Right lobe of liver (tissue), 6 donors: Measurements from ENCODE around the gene ZNF431. TPM values are rescaled to one million over a fixed set of nuclear protein-coding genes. Genes with fewer than 3 reads are reported as not detected.

Source experiments
- ATAC-seq, 4 donors: fragments of 200-7000 bp; cut with Tn5 transposase; one replicate each; pipeline ENCODE4 v1.9.1; 2020; ENCODE audit warnings: mild to moderate bottlenecking in 4 of 4, moderate library complexity in 4 of 4
- DNase-seq, 3 donors: peaks; one replicate each; pipeline ENCODE4 v3.0.0-alpha.2; 2020
- H3K27ac ChIP-seq, 3 donors: fragments of 200-600 bp; one replicate each; pipeline ENCODE4 v1.8.0; 2022
- H3K27me3 ChIP-seq, 2 donors: fragments of 200-600 bp; one replicate each; pipeline ENCODE4 v1.8.0; 2022
- H3K36me3 ChIP-seq, 4 donors: fragments of 200-600 bp; sonication (generic) in 1 of 4; one replicate each; pipeline versions ENCODE4 v1.5.1 to v1.8.0; 2017 to 2022; ENCODE audit warnings: control low read depth in 1 of 4
- H3K4me1 ChIP-seq, 4 donors: fragments of 200-600 bp; sonication (generic) in 1 of 4; one replicate each; pipeline versions ENCODE4 v1.5.1 to v1.8.0; 2017 to 2022; ENCODE audit warnings: control low read depth in 1 of 4
- H3K4me3 ChIP-seq, 3 donors: fragments of 200-600 bp; one replicate each; pipeline ENCODE4 v1.8.0; 2022
- H3K9me3 ChIP-seq, 4 donors: fragments of 200-600 bp; sonication (generic) in 1 of 4; one replicate each; pipeline versions ENCODE4 v1.5.1 to v1.8.0; 2017 to 2022; ENCODE audit warnings: control low read depth in 1 of 4
- CTCF ChIP-seq, 4 donors: fragments of 200-600 bp in 3 of 4; fragments of 450-650 bp in 1 of 4; IDR thresholded peaks; one replicate each; pipeline versions ENCODE4 v1.5.1 to v1.8.0; 2016 to 2022; ENCODE audit warnings: antibody characterized with exemption in 4 of 4, mild to moderate bottlenecking in 2 of 4
- POLR2A ChIP-seq: fragments of 450-650 bp; IDR thresholded peaks from one replicate; pipeline ENCODE4 v1.6.1; 2017; ENCODE audit warnings: antibody characterized with exemption, mild to moderate bottlenecking
- WGBS: methylation state at CpG from one replicate; pipeline ENCODE4 v1.1.6; 2018; ENCODE audit warnings: low coverage, low lambda C conversion rate; ENCODE audit not compliant: insufficient coverage; ENCODE audit errors: missing lambda C conversion rate; 5-methylcytosine and 5-hydroxymethylcytosine counted together
- intact Hi-C, 2 donors: fragments of 100-400 bp; cut with DNase I; formaldehyde crosslinking; loops; one replicate each; pipeline versions ENCODE4 v1.11.2 to v1.14.1; 2022
- total RNA-seq, 6 experiments: library from RNA; depleted of rRNA in 2 of 6; stranded (reverse); fragments of >200 nt in 2 of 6; fragmentation: NEBNext Ultra II Directional in 3 of 6; extraction: Animal tissue kit (Norgen Biotek cat#: 25700) in 3 of 6; gene quantifications; one replicate each; pipeline versions ENCODE4 v1.1.0 to v1.2.4, GENCODE V29; 2016 to 2023
- donor health status: DM: no; HTN: yes; CAD: no.
- donor health status: DM: no; HTN: no; CAD: no.
- donor health status: DM: no; HTN: no; CAD: no.
- donor health status: DM: no; HTN: yes; CAD: no.
- donor health status: DM: no; HTN: yes; CAD: no.

ZNF431 gene
- total RNA-seq, 6 experiments from 2014 or later, result 0.37 to 1.6 (median 0.84) TPM

DNA sequence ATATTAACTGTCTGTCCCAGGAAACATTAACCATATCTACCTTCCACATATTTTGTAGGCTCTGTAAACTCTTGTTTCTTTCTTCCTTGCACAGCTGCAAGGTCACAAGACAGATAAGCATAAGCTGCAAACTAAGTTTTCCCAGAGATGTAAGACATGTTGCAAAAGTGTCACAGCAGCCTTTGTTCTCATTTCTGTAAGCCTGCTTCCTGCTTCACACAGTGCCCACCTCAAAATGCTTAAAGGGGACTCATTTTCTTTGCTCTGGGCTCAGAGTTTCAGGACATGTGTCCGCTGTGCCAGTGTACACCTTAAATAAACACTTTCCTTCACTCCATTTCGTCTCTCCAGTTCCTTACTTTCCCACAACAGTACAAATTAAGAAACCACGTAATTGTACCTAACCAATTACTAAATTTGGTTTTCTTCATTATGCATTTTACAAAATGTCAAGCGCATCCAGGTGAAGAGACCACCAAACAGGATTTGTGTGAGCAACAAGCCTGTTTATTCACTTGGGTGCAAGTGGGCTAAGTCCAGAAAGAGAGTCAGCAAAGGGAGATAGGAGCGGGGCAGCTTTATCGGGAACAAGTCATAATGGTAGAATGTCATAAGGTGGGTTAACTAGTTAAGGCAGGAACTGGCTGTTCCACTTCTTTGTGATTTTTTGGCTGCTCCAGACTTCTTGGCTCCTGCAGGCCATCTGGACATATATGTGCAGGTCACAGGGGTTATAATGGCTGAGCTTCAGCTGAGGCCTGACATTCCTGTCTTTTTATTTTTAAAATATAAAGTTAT is 12.7 kb upstream of the ZNF431 start:
- no peaks in the 10 kb centered on the region for H3K9me3 ChIP-seq
- WGBS, result 48% methylated on average over 6 of the region's 6 CpGs
- TF ChIP-seq POLR2A (no peak), CTCF (IDR thresholded peaks at IDR 0.05) (no peak)
- DNase-seq, result no peak
- H3K36me3 ChIP-seq, result no peaks in the 10 kb centered on the region
- intact Hi-C loops, result no loop called here
- no peak overlapping the region for H3K27ac ChIP-seq
- H3K4me1 ChIP-seq, result no peaks in the 10 kb centered on the region
- H3K4me3 ChIP-seq, result no peak overlapping the region
- ATAC-seq, result no peak
- no peaks in the 10 kb centered on the region for H3K27me3 ChIP-seq

GRCh38 chr19:21130097-21130775 is 11.6 kb upstream of the ZNF431 start:
- no peak for TF ChIP-seq POLR2A
- no peak for TF ChIP-seq CTCF (IDR thresholded peaks at IDR 0.05)
- no peaks in the 10 kb centered on the region for H3K27me3 ChIP-seq

GRCh38 chr19:21133633-21134032 is 8.2 kb upstream of the ZNF431 start:
- no peak for ATAC-seq

More at GRCh38 chr19:21130097-21130775, 11.6 kb upstream of the ZNF431 start:
- no peaks in the 10 kb centered on the region for H3K9me3 ChIP-seq
- intact Hi-C loops, result no loop called here
- H3K4me1 ChIP-seq, result no peaks in the 10 kb centered on the region
- no peak overlapping the region for H3K4me3 ChIP-seq
- WGBS, result 62% methylated on average over 3 of the region's 3 CpGs
- H3K36me3 ChIP-seq, result no peaks in the 10 kb centered on the region
- ATAC-seq, result no peak
- no peak overlapping the region for H3K27ac ChIP-seq
- DNase-seq, result no peak

DNA sequence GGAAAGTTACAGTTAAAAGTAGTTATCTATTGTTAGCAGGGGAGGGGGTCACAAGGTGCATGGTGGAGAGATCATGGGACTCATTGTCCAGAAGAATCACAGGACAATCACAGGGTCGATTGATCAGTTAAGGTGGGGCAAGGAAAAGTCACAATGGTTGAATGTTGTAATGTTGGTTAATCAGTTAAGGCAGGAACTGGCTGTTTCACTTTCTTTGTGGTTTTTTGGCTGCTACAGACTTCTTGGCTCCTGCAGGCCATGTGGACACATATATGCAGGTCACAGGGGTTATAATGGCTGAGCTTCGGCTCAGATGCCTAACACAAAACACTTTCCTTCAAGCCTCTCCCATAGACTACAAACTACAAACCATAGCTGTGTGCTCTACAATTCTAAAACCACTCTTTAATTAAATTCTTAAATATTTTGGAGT is 6.9 kb upstream of the ZNF431 start:
- no peak for DNase-seq
- no peak overlapping the region for H3K27ac ChIP-seq
- TF ChIP-seq CTCF (IDR thresholded peaks at IDR 0.05) (no peak), POLR2A (no peak)
- no peaks in the 10 kb centered on the region for H3K36me3 ChIP-seq
- no peak for ATAC-seq
- no peaks in the 10 kb centered on the region for H3K9me3 ChIP-seq
- no peaks in the 10 kb centered on the region for H3K27me3 ChIP-seq
- intact Hi-C loops, result no loop called here
- H3K4me3 ChIP-seq, result no peak overlapping the region
- 54% methylated on average over 2 of the region's 2 CpGs for WGBS
- H3K4me1 ChIP-seq, result no peaks in the 10 kb centered on the region

More at GRCh38 chr19:21133633-21134032, 8.2 kb upstream of the ZNF431 start:
- no peak for DNase-seq
- Histone ChIP-seq H3K9me3 (no peaks in the 10 kb centered on the region), H3K36me3 (no peaks in the 10 kb centered on the region), H3K27me3 (no peaks in the 10 kb centered on the region), H3K4me3 (no peak overlapping the region), H3K4me1 (no peaks in the 10 kb centered on the region), H3K27ac (no peak overlapping the region)
- TF ChIP-seq POLR2A (no peak), CTCF (IDR thresholded peaks at IDR 0.05) (no peak)
- WGBS, result 31% methylated on average over 1 of the region's 1 CpG
- intact Hi-C loops, result no loop called here
